DMS53 treated with DMSO at 0.1 percent for 48 hours (cell line): ENCODE measurements around the gene PGM5.
A peak's percentile ranks its signal among the peaks of the same experiment; 100 is the strongest.
"Not testable (repeated sequence)": the region's sequence is repeated elsewhere in the genome, so short reads cannot be mapped to it uniquely, and the experiment has no call there.

Experiments
- DNase-seq: peaks from one replicate; lab custom pipeline; 2025; ENCODE audit not compliant: unreplicated experiment; lab: John Stamatoyannopoulos, UW

PGM5 gene

DNA sequence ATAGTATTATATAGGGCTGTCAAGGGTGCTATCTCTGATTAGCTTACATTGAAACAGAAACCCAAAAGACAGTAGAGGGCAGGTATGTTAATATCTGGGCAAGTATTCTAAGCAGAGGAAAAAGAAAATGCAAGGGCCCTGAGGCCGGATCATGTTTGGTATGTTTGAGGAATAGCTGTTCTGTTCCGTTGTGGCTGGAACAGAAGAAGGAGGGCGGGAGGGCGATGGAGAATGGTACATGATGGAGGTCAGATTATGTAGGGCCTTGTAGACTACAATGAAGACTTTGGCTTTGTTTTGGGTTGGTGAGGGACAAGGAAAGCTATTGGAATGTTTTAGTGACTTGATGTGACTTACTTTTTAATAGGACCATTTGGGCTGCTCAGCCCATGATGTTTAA lies 19.4 kb downstream of the PGM5 start:
- not testable (repeated sequence) for DNase-seq

DNA sequence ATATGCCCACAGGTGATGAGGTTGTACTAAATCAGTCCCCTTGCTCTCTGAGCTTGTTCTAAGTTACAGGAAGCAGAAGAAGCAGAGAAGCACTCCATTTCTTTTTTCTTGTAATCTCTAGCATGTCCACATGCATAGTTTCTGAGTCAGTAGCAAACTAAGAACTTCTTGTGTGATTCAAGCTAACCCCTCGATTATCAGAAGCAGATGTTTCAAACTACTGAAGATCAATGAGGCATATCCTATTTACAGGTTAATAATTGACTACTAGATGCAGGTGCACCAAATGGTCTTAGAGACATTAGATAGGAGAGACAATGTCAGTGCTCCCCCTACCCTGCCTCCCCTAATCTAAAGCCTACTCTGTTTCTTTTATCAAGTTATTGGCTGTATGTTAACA lies 21.3 kb downstream of the PGM5 start:
- DNase-seq = not testable (repeated sequence)

DNA sequence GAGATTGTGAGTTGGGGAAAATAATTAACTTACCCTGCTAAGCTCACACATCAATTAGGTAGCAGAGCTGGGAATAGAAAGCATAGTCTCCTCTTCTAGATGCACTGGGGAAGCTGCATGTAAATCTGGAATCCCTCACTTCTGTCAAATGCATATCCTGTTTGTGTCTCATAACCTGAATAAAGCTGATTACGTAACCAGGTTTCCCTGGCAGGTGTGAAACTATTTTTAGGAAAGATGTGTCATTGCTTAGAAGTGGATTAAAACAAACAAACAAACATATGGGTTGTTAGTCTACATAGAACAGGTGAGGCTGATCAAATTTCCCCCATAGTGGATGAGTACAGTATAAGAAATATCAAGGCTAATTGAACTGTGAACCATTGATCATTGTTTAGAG lies 27.5 kb downstream of the PGM5 start:
- DNase-seq = not testable (repeated sequence)

DNA sequence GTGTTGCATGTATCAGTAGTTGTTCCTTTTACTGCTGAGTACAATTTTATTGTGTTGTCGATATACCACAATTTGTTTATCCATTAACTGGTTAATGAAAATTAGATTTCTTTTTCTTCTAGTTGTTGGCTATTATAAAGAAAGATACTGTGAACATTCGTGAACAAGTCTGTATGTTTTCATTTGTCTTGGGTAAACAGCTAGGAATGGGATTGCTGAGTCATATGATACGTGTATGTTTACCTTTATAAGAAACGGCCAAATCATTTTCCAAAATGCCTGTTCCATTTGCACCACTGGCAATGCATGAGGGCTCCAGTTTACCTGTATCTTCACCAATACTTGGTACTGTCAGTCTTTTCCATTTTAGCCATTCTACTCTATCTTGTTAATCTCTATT lies 33.1 kb downstream of the PGM5 start:
- not testable (repeated sequence) for DNase-seq

DNA sequence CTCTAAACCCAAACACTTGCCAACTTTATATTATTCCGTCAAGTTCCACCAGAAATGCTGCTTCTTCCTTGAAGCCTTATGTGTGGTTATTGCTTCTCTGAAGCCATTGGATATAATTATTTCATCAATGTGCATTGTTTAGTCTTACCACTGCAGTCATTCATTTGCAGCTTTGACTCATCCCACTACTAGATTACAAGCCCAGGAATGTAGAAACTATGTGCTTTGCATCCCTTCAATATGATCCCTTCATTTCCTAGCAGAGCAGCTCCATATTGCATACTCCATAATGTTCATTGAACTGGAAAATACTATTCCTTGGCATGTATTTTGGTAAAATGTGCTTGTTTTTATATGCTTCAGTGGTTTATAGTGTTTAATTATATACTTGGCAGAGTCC lies 34.3 kb downstream of the PGM5 start:
- not testable (repeated sequence) for DNase-seq

DNA sequence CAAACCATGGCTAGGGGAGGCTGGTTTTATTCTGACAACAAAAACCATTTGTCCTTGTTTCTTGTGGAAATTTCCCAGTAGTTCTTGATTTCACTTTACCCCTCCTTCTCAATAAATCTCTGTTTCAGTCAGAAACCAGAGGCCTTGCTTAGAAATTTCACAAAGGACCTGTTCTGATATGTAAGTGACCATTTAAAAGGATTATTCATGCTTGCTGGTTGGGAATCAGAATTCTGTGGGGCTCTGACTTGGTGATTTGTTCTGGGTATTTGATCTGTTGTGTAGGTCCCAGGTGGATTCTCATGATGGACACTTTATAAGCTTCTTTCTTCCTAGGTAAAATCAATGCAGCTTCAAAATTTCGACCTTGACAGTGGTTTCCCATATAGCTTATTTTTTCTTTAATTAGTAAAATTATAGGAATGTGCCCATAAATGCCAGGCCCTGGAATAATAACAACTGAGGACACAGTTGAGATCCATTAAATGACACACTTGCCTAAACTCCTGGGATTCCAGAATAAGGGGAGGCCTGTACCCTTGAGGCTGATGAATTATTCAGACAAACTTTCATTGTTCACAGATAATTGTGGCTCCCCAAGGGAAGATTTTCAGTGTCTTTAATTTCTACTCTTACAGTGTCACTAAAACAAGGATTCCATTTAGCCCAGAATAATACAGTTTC lies 40.1 kb downstream of the PGM5 start:
- DNase-seq = not testable (repeated sequence)

DNA sequence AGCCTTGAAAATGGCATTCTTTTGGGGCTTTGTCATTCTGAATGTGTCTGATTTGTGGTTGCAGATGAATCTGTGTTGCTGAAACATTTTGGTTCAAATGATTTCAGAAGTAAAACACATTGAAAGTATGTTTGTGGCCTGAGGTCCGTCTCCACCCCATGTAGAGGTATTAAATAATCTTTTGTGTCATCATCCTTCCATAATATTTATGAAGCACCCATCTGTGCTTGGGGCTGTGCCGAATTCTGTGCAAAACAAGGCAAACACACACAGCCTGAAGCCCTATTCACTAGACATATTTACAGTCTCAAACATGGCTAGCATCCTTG lies 40.6 kb downstream of the PGM5 start:
- DNase-seq = not testable (repeated sequence)

DNA sequence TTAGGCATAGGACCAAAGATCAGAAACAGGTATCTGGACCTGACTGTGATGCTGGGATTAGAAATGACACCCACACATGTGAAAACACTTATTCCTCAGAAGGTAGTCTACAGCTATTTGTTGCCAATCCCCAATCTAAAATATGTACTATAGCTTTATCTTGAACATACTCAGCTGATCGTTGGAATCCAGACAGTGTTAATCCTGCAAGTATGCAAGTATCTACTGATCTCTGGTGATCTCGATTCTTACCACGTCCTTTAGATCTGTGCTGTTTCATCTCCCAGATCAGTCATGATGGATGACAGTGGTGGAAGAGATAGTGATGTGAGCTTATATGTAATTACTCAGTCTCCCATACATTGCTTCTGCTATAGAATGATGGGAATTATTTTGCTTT lies 41.4 kb downstream of the PGM5 start:
- DNase-seq = not testable (repeated sequence)

DNA sequence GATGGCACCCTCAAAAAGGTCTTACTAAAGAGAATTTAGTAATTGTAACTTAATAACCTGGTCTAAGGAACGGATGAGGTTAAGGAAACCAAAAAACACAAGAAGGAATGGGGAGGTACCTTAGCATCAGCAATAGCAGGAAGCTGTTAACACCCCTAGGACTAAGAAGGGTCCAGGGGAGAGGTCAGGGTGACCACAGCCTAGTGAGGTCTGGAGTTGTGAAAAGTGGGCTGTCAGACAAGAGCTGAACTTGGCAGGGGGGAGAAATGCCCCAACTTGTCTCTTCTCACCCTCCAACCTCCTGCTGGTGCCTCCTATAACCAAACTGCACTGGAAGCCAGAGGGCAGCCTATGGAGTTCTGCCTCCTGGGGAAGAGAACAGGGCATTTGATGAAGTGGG lies 41.9 kb downstream of the PGM5 start:
- not testable (repeated sequence) for DNase-seq

DNA sequence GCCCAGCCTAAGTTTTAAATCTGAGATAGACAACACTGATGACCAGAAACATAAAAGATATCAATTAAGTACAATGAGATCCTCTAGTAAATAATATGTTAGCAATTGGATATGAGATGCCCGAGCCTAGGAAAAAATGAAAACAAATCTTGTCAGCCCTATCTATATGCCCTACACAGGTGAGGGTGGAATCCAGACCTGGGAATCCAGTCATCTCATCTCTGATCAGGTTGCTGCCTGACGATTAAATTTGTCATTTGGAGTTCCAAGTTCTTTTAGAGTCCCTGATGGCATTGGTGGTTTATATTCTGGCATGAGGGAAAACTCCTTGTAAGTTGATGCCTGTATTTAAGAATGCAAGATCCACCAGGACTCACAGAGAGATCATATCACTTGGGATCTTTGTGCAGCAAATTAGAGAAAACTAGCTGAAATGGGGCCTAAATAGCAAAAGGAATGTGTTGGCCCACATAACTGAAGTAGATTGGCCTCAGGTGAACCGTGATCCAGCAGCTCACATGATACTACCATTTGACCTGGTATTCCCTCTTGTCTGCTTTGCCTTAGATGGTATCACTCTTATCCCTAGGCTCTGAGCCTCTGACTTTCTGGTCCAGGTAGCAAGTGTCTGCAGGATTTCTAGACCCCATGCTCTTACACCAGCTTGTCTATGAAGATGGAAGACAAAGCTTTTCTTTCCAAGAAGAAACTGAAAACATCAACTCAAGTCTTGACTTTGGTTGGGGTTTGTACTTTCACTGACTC lies 48.2 kb downstream of the PGM5 start:
- not testable (repeated sequence) for DNase-seq

DNA sequence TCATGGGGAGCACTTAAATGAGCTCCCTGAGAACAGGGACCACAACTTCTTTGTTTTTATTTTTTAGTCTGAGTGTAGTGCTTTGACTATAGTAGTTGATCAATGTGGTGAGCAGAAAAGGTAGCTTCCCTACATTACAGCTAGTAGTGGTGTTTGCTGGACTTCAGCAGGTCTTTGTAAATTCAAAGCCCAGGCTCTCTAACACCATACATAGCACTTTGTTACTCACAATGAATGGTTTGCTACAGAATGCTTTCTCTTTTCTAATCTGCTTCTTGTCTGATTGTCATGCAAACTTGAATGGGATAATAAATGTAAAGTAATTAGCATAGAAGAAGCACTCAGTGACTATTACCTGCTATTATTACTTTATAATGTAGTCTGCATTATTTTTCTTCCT lies 55.5 kb downstream of the PGM5 start:
- not testable (repeated sequence) for DNase-seq

DNA sequence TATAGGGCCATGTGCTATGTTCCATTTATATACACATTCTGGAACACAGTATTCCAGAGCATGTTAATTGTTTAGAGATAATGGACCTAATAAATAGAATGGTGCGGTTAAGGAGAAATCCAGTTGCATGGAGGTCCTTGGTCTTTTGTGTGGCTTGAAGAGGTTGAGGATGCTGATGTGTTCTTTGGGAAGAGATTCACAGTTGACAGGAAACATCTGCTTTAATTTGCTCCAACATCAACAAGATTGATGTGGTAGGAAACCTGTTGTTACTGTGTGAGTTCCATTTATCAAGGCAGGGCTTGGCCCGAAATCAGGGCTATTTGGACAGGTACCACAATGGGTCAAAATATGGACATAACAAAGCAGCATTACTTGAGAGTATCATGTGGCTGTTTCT lies 56.3 kb downstream of the PGM5 start:
- DNase-seq = not testable (repeated sequence)

DNA sequence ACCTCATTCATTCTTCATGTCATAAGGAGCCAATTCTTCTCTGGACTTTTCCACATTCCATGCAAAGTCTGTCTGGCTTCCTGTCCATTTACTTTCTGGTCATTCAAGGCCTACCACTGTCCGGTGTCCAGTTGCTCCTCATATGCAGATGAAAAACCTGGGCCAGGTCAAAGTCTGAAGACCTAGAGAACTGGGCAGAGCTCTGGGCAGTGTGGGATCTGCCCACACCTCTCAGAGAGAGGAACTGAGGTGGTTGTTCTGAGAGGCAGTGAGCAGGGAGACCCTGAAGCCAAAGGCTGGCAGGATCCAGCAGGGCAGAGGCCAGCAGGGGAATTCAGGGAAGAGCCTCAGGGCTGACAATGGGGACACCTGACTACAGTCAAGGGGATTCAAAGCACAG lies 58.7 kb downstream of the PGM5 start:
- not testable (repeated sequence) for DNase-seq

DNA sequence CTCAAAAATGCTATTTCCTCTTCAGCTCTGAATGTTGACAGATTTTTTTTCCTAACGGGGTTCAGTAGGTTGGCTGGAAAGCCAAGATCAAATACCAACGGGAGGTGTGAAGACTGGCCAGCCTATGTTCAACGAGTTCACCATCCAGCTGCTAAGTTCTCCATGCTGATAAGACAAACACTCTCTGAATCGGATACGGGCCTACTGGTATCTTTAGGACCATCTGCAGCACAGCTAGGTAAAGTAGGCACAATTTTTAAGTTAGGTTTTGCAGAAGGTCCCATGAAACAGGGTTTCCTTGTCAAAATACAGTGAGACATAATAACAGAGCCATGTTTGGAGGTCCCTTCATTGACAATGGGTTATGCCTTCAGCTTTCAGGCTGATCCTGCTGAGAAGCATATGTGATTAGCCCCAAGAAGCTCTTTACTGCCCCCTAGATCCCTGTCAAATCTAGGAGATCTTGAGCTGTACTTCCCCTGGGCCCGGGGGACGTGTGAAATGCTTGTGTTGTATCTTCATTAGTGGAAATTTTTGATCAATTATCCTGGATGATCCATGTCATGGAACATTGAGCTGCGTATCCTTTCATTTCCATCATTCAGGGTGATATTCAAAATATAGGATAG lies 60.6 kb downstream of the PGM5 start:
- DNase-seq = peak; percentile 1

DNA sequence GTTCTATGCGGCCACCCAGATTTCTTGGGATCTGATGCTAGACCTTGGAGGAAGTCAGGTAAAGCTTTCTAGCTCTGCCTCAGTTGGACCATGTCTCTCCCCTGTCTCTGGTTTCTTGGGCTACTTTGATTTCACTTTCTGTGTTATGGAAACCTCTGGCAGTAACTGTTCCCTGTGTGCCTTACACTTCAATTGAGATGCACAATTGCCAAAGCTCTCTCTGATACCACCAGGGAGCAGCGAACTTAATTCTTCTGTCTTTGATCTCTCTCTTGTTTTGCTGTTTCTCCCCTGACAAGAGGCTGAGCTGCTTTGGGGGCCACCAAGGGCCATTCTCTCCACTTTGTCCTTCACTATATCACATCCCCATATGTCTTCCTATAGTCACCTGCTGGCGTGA lies 61.4 kb downstream of the PGM5 start:
- DNase-seq = no peak

DNA sequence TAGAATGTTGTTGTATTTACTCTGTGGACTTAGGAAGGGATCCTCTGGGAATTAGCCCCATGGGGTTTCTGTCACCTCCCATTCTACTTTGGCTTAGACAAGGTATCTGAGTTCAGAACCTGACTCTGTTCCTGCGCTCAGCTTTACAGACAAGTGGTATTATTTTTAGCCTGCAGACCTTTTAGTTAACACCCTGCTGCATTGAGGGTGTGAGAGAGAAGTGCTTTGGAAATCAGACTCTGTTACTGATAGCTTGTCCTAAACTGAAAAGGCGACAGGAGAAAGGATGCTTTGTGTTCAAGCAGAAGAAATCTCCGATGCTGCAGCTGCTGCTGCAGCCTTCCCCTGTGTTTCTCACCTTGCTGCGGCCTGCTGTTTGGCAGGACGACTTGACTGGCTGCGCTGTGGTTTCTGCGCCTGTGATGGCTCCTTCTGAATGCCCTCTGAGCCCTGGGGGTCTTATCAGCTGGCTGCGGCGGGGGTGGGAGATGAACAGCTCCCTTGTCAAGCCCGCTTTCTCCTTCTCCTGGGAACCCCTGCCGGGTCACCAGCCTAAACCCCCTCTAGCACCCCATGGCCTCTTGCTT lies 61.9 kb downstream of the PGM5 start:
- no peak for DNase-seq

DNA sequence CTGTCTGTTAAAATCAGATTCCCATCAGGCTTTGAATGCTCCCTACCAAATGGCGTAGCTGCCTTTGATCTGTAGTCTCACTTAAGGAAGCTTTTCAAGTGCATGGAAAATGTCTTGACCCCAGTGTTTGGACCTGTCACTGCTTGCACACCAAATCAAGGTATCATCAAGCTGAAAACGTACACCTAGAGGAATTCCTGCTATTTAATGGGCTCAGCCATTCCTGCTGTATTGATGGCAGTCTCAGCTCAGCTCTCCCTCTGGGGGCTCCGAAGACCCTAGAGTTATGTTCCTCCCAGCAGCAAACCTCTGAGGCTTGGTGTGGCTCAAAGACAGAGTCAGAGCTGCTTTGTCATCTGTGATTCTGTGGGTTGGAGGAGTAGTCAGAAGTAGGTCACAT lies 63.5 kb downstream of the PGM5 start:
- DNase-seq = no peak

DNA sequence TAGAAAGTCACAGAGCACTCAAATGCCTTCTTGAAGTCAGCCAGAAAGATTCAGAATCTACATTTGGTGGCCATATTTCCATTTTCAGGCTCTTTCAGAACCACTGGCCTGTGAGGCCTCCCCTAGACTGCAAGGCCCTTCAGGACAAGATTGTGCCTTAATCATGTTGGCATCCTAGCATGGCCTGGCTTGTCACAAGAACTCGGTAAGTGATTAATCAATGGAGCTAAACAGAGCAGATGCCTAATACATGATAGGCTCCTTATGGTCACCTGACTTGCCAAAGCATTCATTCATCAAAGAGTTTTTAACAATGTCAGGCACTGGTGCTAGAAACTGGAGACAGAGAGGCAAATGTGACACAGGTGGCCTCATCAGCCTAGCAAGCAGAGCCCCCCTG lies 70.3 kb downstream of the PGM5 start:
- DNase-seq = no peak

DNA sequence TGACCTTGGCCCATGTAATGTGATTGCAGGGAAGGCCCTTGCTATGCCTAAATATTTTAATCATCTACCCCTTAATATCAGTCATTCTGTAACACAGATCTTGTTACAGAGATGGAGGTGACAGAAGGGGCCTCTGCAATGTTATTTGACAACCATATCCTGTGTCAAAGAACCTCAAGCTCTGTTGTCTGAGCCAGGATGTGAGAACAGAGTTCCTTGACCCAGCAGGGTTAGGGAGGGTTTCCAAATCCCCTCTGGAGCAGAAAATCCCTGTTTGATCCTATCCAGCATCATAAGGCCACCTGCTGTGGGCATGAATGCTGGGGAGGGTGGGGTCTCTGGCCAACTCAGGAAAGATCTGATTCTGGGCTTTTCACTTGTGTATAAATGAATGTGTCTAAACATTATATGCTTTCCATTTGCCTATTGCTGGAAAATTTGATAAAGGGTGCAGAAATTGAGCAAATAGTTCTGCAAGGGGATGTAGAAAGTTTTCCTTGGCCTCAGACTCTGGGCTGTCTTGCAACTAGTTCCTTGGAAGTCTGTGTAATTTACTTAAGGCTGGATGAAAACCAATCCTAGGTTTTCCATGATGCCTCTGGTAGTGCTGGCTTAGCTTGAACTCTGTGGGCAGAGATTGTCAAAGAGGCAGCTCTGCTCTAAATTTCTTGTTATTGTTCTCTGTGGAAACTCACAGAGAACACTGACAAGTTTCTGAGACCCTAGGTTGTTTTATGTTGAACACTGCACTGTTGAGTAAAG lies 71.0 kb downstream of the PGM5 start:
- DNase-seq = no peak

DNA sequence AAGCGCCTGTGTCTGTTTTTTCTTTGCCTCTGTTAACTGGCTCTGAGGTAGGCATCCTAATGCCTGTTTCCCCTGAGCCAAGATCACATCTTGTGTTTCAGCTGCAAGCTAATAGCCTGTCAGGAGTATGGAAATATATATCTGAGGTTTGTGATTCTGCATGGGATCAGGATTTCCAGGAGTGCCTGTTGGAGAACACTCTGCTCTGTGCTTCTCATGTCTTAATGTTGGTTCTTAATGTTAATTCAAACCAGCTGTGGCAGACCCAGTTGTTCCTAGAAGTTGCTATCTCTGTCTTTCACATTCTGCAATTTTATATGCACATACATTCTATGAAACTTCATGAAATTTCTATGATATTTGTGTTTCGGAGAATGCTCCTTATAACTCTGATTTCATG lies 72.1 kb downstream of the PGM5 start:
- DNase-seq = no peak

DNA sequence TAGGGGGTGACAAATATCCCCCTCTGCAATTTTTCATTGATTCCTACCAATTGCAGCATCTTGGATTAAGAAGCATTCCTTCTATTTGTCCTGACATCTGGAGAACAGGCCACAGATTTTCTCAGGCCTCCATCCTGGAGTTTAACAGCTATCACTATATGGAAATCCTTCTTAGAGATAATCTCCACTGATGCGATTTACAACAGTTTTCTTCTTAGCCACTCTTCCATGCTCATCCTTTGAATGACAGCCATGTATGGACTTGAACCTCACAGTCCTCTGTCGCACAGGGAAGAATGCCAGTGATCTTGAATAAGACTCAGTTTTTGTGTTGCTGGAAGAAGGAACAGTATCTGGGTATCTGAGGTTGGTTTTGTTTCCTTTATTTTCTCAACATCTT lies 73.2 kb downstream of the PGM5 start:
- DNase-seq = no peak
